Measurements from ENCODE around the gene GRIN3A. TPM values are rescaled to one million over a fixed set of nuclear protein-coding genes. Genes with fewer than 3 reads are reported as not detected.

The GRIN3A gene
- total RNA-seq, 1 donor from 2014 or later, result not detected

GRCh38 chr9:101594796-101595195, 143.7 kb downstream of the GRIN3A start, which contains the start of gene PPP3R2:
PPP3R2 (minus strand) TSS chr9:101594969; CDS start chr9:101594921, 48 bp downstream.
- Histone ChIP-seq H3K9ac (no peak within 1 kb of the TSS), H3K4me3 (no peak within 1 kb of the TSS), H3K9me3 (ENCODE audit: low read depth) (no peaks in the 10 kb centered on the region), H3K36me3 (no peaks in the 10 kb centered on the region), H4K20me1 (ENCODE audit: low read depth) (no peaks in the 10 kb centered on the region), H3K79me2 (ENCODE audit: low read depth) (no peaks in the 10 kb centered on the region), H2AFZ (replicated peaks) (no peak within 1 kb of the TSS), H3K4me2 (no peak within 1 kb of the TSS), H3K27me3 (no peaks in the 10 kb centered on the region), H3K4me1 (peaks cover 4% of the 10 kb centered on the region), H3K27ac (no peak within 1 kb of the TSS), H3F3A (ENCODE audit: low read depth) (no peaks in the 10 kb centered on the region)
- Mint-ChIP-seq H3K27ac (no peak within 1 kb of the TSS), H3K36me3 (no peaks in the 10 kb centered on the region), H3K27me3 (ENCODE audit: insufficient read depth, low read depth) (peaks cover 2% of the 10 kb centered on the region), H3K4me1 (no peaks in the 10 kb centered on the region), H3K4me3 (no peak within 1 kb of the TSS), H3K9me3 (peaks cover 2% of the 10 kb centered on the region)
- TF ChIP-seq EZH2phosphoT487 (IDR thresholded peaks at IDR 0.05) (no peak), EZH2 (IDR thresholded peaks at IDR 0.05) (no peak)
- DNase-seq (ENCODE audit: low spot score), result no peak

- Mint-ChIP-seq H3K9me3 (peaks cover 2% of the 10 kb centered on the region), H3K27ac (no peak overlapping the region), H3K27me3 (ENCODE audit: insufficient read depth, low read depth) (peaks cover 2% of the 10 kb centered on the region), H3K4me1 (no peaks in the 10 kb centered on the region), H3K36me3 (no peaks in the 10 kb centered on the region), H3K4me3 (no peak overlapping the region)
- H2AFZ ChIP-seq (replicated peaks), result no peak overlapping the region
- no peaks in the 10 kb centered on the region for H3K9me3 ChIP-seq (ENCODE audit: low read depth)
- H3K27ac ChIP-seq, result no peak overlapping the region
- peaks cover 4% of the 10 kb centered on the region for H3K4me1 ChIP-seq
- no peak for DNase-seq (ENCODE audit: low spot score)
- no peak overlapping the region for H3K4me3 ChIP-seq
- no peaks in the 10 kb centered on the region for H3F3A ChIP-seq (ENCODE audit: low read depth)
- no peak overlapping the region for H3K9ac ChIP-seq
- no peak overlapping the region for H3K4me2 ChIP-seq
- TF ChIP-seq CTCF (IDR thresholded peaks at IDR 0.05), result no peak
- TF ChIP-seq EZH2 (IDR thresholded peaks at IDR 0.05), result no peak
- no peak for TF ChIP-seq EZH2phosphoT487 (IDR thresholded peaks at IDR 0.05)
- H4K20me1 ChIP-seq (ENCODE audit: low read depth), result no peaks in the 10 kb centered on the region
- no peaks in the 10 kb centered on the region for H3K79me2 ChIP-seq (ENCODE audit: low read depth)
- H3K36me3 ChIP-seq, result no peaks in the 10 kb centered on the region
- H3K27me3 ChIP-seq, result no peaks in the 10 kb centered on the region
Measured at GRCh38 chr9:101593345-101593744, 145.1 kb downstream of the GRIN3A start.

- no peaks in the 10 kb centered on the region for H3K4me1 Mint-ChIP-seq
- no peaks in the 10 kb centered on the region for H3K9me3 ChIP-seq (ENCODE audit: low read depth)
- H3K27me3 ChIP-seq, result no peaks in the 10 kb centered on the region
- no peaks in the 10 kb centered on the region for H3K79me2 ChIP-seq (ENCODE audit: low read depth)
- no peak overlapping the region for H3K27ac Mint-ChIP-seq
- no peak overlapping the region for H3K27ac ChIP-seq
- no peak overlapping the region for H3K9ac ChIP-seq
- no peaks in the 10 kb centered on the region for H3F3A ChIP-seq (ENCODE audit: low read depth)
- DNase-seq (ENCODE audit: low spot score), result no peak
- H3K9me3 Mint-ChIP-seq, result peaks cover 2% of the 10 kb centered on the region
- peaks cover 4% of the 10 kb centered on the region for H3K4me1 ChIP-seq
- H3K27me3 Mint-ChIP-seq (ENCODE audit: insufficient read depth, low read depth), result peaks cover 2% of the 10 kb centered on the region
- H3K4me2 ChIP-seq, result no peak overlapping the region
- no peaks in the 10 kb centered on the region for H3K36me3 Mint-ChIP-seq
- no peak overlapping the region for H3K4me3 ChIP-seq
- TF ChIP-seq CTCF (IDR thresholded peaks at IDR 0.05) (no peak), EZH2 (IDR thresholded peaks at IDR 0.05) (no peak), EZH2phosphoT487 (IDR thresholded peaks at IDR 0.05) (no peak)
- H3K4me3 Mint-ChIP-seq, result no peak overlapping the region
- no peak overlapping the region for H2AFZ ChIP-seq (replicated peaks)
- H3K36me3 ChIP-seq, result no peaks in the 10 kb centered on the region
- no peaks in the 10 kb centered on the region for H4K20me1 ChIP-seq (ENCODE audit: low read depth)
Measured at GRCh38 chr9:101592788-101593187, 145.7 kb downstream of the GRIN3A start.

- Histone ChIP-seq H3K36me3 (no peaks in the 10 kb centered on the region), H3F3A (ENCODE audit: low read depth) (no peaks in the 10 kb centered on the region), H3K4me2 (no peak overlapping the region), H3K27me3 (no peaks in the 10 kb centered on the region), H4K20me1 (ENCODE audit: low read depth) (no peaks in the 10 kb centered on the region), H3K27ac (no peak overlapping the region), H3K4me3 (no peak overlapping the region), H2AFZ (replicated peaks) (no peak overlapping the region), H3K79me2 (ENCODE audit: low read depth) (no peaks in the 10 kb centered on the region), H3K9ac (no peak overlapping the region), H3K4me1 (peaks cover 4% of the 10 kb centered on the region), H3K9me3 (ENCODE audit: low read depth) (no peaks in the 10 kb centered on the region)
- peaks cover 2% of the 10 kb centered on the region for H3K27me3 Mint-ChIP-seq (ENCODE audit: insufficient read depth, low read depth)
- no peak overlapping the region for H3K4me3 Mint-ChIP-seq
- H3K27ac Mint-ChIP-seq, result no peak overlapping the region
- H3K9me3 Mint-ChIP-seq, result peaks cover 2% of the 10 kb centered on the region
- no peaks in the 10 kb centered on the region for H3K4me1 Mint-ChIP-seq
- H3K36me3 Mint-ChIP-seq, result no peaks in the 10 kb centered on the region
- no peak for DNase-seq (ENCODE audit: low spot score)
- TF ChIP-seq EZH2phosphoT487 (IDR thresholded peaks at IDR 0.05) (no peak), EZH2 (IDR thresholded peaks at IDR 0.05) (no peak), CTCF (IDR thresholded peaks at IDR 0.05) (no peak)
Measured at GRCh38 chr9:101591787-101592446, 146.5 kb downstream of the GRIN3A start.
